NK-92 (cell line): Measurements from ENCODE around the gene RAB22A.

Source experiments
- DNase-seq: peaks from one replicate; lab custom pipeline; 2025; ENCODE audit not compliant: unreplicated experiment; lab: John Stamatoyannopoulos, UW

Gene RAB22A

GRCh38 chr20:58300321-58300720, 9.2 kb upstream of the RAB22A start:
- no peak for DNase-seq

- no peak for DNase-seq
These were observed 6.0 kb upstream of the RAB22A start for GRCh38 chr20:58303547-58303946.

- no peak for DNase-seq
These were observed 4.5 kb upstream of the RAB22A start for GRCh38 chr20:58305061-58305460.

- DNase-seq = no peak
These were observed 2.9 kb upstream of the RAB22A start for GRCh38 chr20:58306421-58307261.

- DNase-seq = no peak
These were observed 2.2 kb upstream of the RAB22A start for GRCh38 chr20:58307270-58307669.

- DNase-seq = no peak
These were observed 1.2 kb upstream of the RAB22A start for GRCh38 chr20:58308290-58308679.

- no peak for DNase-seq
These were observed 611 bp upstream of the RAB22A start for GRCh38 chr20:58308680-58309527.

GRCh38 chr20:58310291-58310782, 822 bp downstream of the RAB22A start:
- no peak for DNase-seq

- no peak for DNase-seq
These were observed 3.3 kb downstream of the RAB22A start for GRCh38 chr20:58312836-58313235.

- DNase-seq = no peak
These were observed 3.9 kb downstream of the RAB22A start for GRCh38 chr20:58313396-58313795.

- DNase-seq = no peak
These were observed 11.7 kb downstream of the RAB22A start for GRCh38 chr20:58321205-58321604.

- DNase-seq = no peak
These were observed 12.6 kb downstream of the RAB22A start for GRCh38 chr20:58322083-58322482.

- DNase-seq = no peak
These were observed 16.4 kb downstream of the RAB22A start for GRCh38 chr20:58325912-58326311.

- no peak for DNase-seq
These were observed 17.7 kb downstream of the RAB22A start for GRCh38 chr20:58327211-58327610.

- no peak for DNase-seq
These were observed 19.3 kb downstream of the RAB22A start for GRCh38 chr20:58328836-58329235.

GRCh38 chr20:58329711-58330110, 20.2 kb downstream of the RAB22A start:
- DNase-seq = no peak

GRCh38 chr20:58330249-58330648, 20.7 kb downstream of the RAB22A start:
- no peak for DNase-seq

GRCh38 chr20:58330687-58331086, 21.2 kb downstream of the RAB22A start:
- DNase-seq = no peak

GRCh38 chr20:58331961-58332551, 22.5 kb downstream of the RAB22A start:
- no peak for DNase-seq

- no peak for DNase-seq
These were observed 30.2 kb downstream of the RAB22A start for GRCh38 chr20:58339741-58340140.

GRCh38 chr20:58340151-58340550, 30.6 kb downstream of the RAB22A start:
- DNase-seq = no peak

GRCh38 chr20:58340853-58341252, 31.3 kb downstream of the RAB22A start:
- no peak for DNase-seq
